HG03354 (cell line): ENCODE measurements around the gene MRPL58.
"Not testable (repeated sequence)": the region's sequence is repeated elsewhere in the genome, so short reads cannot be mapped to it uniquely, and the experiment has no call there.

Experiments
- ATAC-seq: cut with Tn5 transposase; IDR thresholded peaks from one replicate; pipeline ENCODE4 v1.9.1; 2021; ENCODE audit warnings: mild to moderate bottlenecking; ENCODE audit not compliant: unreplicated experiment, poor library complexity, severe bottlenecking

Gene MRPL58

GRCh38 chr17:75012346-75013091 is at the start of gene MRPL58:
MRPL58 (plus strand) TSS chr17:75012670; CDS start chr17:75012687, 17 bp downstream.
- peak; percentile 92 for ATAC-seq

GRCh38 chr17:74963656-74964055 is 48.8 kb upstream of the MRPL58 start:
- no peak for ATAC-seq

GRCh38 chr17:74964246-74964761 is 48.2 kb upstream of the MRPL58 start:
- ATAC-seq, result no peak

GRCh38 chr17:74964988-74965622 is 47.4 kb upstream of the MRPL58 start:
- ATAC-seq, result no peak

- ATAC-seq, result no peak
These were observed 44.1 kb upstream of the MRPL58 start for GRCh38 chr17:74968361-74968780.

GRCh38 chr17:74969501-74969900 is 43.0 kb upstream of the MRPL58 start:
- not testable (repeated sequence) for ATAC-seq

GRCh38 chr17:74970395-74970794 is 42.1 kb upstream of the MRPL58 start:
- no peak for ATAC-seq

- ATAC-seq, result no peak
These were observed 41.2 kb upstream of the MRPL58 start for GRCh38 chr17:74971069-74971841.

GRCh38 chr17:74971842-74972106 is 40.7 kb upstream of the MRPL58 start:
- ATAC-seq, result no peak

- no peak for ATAC-seq
These were observed 40.1 kb upstream of the MRPL58 start, which contains the start of gene HID1 for GRCh38 chr17:74972107-74972972. HID1 (minus strand) TSS chr17:74972759; CDS start chr17:74972656, 103 bp downstream.

- no peak for ATAC-seq
These were observed 39.5 kb upstream of the MRPL58 start for GRCh38 chr17:74972973-74973328.

- ATAC-seq, result no peak
These were observed 36.5 kb upstream of the MRPL58 start for GRCh38 chr17:74975943-74976342.

- no peak for ATAC-seq
These were observed 34.7 kb upstream of the MRPL58 start for GRCh38 chr17:74977802-74978201.

GRCh38 chr17:74978240-74978639 is 34.2 kb upstream of the MRPL58 start:
- ATAC-seq, result no peak

- no peak for ATAC-seq
These were observed 32.9 kb upstream of the MRPL58 start for GRCh38 chr17:74979408-74980146.

GRCh38 chr17:74981318-74981978 is 31.0 kb upstream of the MRPL58 start:
- ATAC-seq, result no peak

- ATAC-seq, result no peak
These were observed 30.3 kb upstream of the MRPL58 start for GRCh38 chr17:74981979-74982662.
